Activated CD4-positive, alpha-beta T cell treated with anti-CD3 and anti-CD28 coated beads, Interleukin-2, amount 50 U/mL, for 4 hours (primary cell): ENCODE measurements around the gene FOLR2.
"Not testable (repeated sequence)": the region's sequence is repeated elsewhere in the genome, so short reads cannot be mapped to it uniquely, and the experiment has no call there.

Experiments
- DNase-seq, 2 experiments: peaks; one replicate each; pipeline ENCODE4 v3.0.0-alpha.2; 2020

Gene FOLR2

GRCh38 chr11:72216638-72217037 is at the start of gene FOLR2:
FOLR2 (plus strand) TSS chr11:72216794; CDS start chr11:72218585, 1,791 bp downstream.
- no peak for DNase-seq

GRCh38 chr11:72169046-72169555 is 47.5 kb upstream of the FOLR2 start:
- not testable (repeated sequence) for DNase-seq

DNA sequence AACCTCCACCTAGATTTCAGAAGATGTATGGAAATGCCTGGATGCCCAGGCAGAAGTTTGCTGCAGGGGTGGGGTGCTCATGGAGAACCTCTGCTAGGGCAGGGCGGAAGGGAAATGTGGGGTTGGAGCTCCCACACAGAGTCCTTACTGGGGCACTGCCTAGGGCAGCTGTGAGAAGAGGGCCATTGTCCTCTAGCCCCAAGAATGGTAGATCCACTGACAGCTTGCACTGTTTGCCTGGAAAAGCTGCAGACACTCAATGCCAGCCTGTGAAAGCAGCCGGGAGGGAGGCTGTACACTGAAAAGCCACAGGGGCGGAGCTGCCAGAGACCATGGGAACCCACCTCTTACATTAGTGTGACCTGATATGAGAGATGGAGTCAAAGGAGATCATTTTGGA is 46.8 kb upstream of the FOLR2 start:
- not testable (repeated sequence) for DNase-seq

GRCh38 chr11:72172043-72172442 is 44.6 kb upstream of the FOLR2 start:
- not testable (repeated sequence) for DNase-seq

GRCh38 chr11:72173291-72173690 is 43.3 kb upstream of the FOLR2 start:
- DNase-seq: no peak

- DNase-seq: no peak
Measured at GRCh38 chr11:72174302-72175070, 42.1 kb upstream of the FOLR2 start.

DNA sequence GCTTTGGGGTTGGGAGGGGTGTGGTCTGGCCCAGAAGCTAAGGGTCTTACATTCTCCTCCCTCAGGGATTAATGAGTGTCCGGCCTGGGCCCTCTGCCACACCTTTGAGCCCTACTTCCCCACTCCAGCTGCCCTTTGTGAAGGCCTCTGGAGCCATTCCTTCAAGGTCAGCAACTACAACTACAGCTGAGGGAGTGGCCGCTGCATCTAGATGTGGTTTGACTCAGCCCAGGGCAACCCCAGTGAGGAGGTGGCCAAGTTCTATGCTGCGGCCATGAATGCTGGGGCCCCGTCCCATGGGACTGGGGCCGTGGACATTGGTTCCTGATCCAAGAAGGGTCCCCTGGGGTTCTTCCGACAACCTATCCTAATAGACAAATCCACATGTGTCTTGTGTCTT is 38.9 kb upstream of the FOLR2 start:
- no peak for DNase-seq

- no peak for DNase-seq
Measured at GRCh38 chr11:72179049-72179803, 37.4 kb upstream of the FOLR2 start.

- no peak for DNase-seq
Measured at GRCh38 chr11:72179804-72180396, 36.7 kb upstream of the FOLR2 start.

GRCh38 chr11:72180892-72181552 is 35.6 kb upstream of the FOLR2 start:
- DNase-seq: not testable (repeated sequence)

- DNase-seq: not testable (repeated sequence)
Measured at GRCh38 chr11:72181553-72181958, 35.0 kb upstream of the FOLR2 start.

DNA sequence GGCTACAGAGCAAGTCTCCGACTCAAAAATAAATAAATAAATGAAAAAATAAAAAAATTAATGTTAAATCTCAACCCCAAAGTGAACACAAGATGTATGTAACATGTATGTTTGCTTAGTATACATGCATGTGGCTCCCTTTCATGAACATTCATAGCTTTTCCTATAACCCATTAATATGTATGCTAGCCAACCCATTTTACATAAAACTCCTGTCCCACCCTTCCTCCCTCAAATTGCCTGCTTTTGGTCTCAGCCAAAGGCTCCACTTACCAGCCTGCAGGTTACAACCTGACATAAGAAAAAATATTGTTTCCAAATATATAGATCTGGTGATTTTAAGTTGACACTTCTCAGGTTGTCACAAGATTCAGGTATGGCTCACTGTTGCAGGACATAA is 28.3 kb upstream of the FOLR2 start:
- DNase-seq: no peak

GRCh38 chr11:72189455-72190250 is 26.9 kb upstream of the FOLR2 start:
- DNase-seq: no peak

DNA sequence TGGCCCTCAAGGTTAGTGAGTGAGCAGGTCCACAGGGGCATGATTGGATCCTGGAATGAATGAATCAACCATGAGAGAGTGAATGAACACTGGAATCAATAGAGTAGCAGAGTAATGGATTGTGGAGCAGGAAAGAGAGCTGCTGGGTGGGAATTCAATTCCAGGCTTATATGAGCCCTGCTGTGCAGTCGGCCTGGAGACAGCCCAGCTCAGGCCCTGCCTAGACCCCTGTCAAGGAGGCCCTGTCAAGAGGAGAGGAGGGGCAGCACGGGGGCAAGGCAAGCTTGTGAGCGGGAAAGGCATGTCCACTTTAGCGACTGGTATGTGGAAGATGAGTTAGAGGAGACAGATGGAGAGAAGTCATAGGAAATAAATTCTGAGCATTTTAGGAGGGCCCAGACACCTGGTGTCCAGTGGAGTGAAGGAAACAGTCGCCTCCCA is 25.9 kb upstream of the FOLR2 start:
- no peak for DNase-seq

- no peak for DNase-seq
Measured at GRCh38 chr11:72191961-72192381, 24.6 kb upstream of the FOLR2 start, which contains the start of gene FOLR1. FOLR1 (plus strand) TSS chr11:72192140; CDS start chr11:72192174, 34 bp downstream.

DNA sequence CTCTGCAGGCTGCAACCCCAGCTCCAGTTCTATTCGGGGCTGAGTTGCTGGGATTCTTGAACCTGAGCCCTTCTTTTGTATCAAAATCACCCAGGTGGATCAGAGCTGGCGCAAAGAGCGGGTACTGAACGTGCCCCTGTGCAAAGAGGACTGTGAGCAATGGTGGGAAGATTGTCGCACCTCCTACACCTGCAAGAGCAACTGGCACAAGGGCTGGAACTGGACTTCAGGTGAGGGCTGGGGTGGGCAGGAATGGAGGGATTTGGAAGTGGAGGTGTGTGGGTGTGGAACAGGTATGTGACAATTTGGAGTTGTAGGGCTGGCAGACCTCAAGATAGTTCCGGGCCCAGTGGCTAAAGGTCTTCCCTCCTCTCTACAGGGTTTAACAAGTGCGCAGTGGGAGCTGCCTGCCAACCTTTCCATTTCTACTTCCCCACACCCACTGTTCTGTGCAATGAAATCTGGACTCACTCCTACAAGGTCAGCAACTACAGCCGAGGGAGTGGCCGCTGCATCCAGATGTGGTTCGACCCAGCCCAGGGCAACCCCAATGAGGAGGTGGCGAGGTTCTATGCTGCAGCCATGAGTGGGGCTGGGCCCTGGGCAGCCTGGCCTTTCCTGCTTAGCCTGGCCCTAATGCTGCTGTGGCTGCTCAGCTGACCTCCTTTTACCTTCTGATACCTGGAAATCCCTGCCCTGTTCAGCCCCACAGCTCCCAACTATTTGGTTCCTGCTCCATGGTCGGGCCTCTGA is 20.9 kb upstream of the FOLR2 start:
- DNase-seq: no peak

DNA sequence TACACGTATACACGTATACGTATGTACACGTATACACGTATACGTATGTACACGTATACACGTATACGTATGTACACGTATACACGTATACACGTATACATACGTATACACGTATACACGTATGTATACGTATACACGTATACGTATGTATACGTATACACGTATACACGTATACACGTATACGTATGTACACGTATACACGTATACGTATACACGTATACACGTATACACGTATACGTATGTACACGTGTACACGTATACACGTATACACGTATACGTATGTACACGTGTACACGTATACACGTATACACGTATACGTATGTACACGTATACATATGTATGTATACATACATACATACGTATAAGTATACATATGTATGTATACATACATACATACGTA is 15.1 kb upstream of the FOLR2 start:
- DNase-seq: not testable (repeated sequence)

- DNase-seq: no peak
Measured at GRCh38 chr11:72202571-72202970, 14.0 kb upstream of the FOLR2 start.

DNA sequence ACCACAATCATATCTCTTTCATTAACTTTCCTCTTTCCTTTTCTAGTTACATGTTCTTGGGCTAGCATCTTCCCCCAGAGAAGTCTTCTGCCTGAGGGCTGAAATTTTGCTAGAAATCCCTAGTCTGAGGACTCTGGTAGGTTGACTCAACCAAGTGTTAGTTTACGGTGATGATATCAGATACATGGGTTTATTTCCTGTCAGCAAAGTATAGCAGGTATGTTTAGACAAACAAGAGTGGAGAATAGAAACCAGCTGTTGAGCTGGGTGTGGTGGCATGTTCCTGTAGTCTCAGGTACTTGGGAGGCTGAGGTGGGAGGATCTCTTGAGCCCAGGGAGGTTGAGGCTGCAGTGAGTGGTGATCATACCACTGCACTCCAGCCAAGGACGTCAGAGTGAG is 13.4 kb upstream of the FOLR2 start:
- DNase-seq: no peak

DNA sequence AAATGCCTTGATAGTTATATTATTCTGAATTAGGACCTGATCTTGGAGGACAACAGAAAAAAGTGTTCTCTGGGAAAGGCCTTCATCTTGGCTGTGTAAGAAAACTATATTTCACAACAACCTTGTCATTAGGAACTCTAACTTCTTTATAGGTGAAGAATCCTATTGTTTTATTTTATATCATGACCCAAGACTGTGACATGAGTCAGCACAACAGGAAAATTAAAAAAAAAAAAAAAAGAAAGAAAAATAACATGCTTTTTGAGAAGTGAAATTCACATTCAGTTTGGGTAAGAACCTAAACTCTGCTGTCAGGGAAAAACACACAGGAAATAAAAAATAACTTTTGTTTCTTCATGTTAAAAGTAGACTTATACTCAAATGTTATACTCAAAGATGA is 11.7 kb upstream of the FOLR2 start:
- no peak for DNase-seq

- DNase-seq: not testable (repeated sequence)
Measured at GRCh38 chr11:72206794-72207193, 9.8 kb upstream of the FOLR2 start.
